ENCODE measurements around the gene TAF4.
A peak's percentile ranks its signal among the peaks of the same experiment; 100 is the strongest.

TAF4 gene

GRCh38 chr20:61997891-61998290 is 67.8 kb downstream of the TAF4 start:
- no peak for DNase-seq

GRCh38 chr20:61997372-61997771 is 68.3 kb downstream of the TAF4 start:
- no peak for DNase-seq

GRCh38 chr20:61994546-61994945 is 71.1 kb downstream of the TAF4 start:
- no peak for DNase-seq

- DNase-seq: no peak
These were observed 72.6 kb downstream of the TAF4 start for GRCh38 chr20:61993058-61993457.

GRCh38 chr20:61991476-61991875 is 74.2 kb downstream of the TAF4 start:
- DNase-seq: no peak

GRCh38 chr20:61990484-61990883 is 75.2 kb downstream of the TAF4 start:
- no peak for DNase-seq

GRCh38 chr20:61989741-61990140 is 75.9 kb downstream of the TAF4 start:
- peak; percentile 37 for DNase-seq

GRCh38 chr20:61988665-61989064 is 77.0 kb downstream of the TAF4 start:
- DNase-seq: no peak

- no peak for DNase-seq
These were observed 78.8 kb downstream of the TAF4 start for GRCh38 chr20:61986762-61987321.

- no peak for DNase-seq
These were observed 80.6 kb downstream of the TAF4 start for GRCh38 chr20:61985096-61985495.

GRCh38 chr20:61984431-61984830 is 81.2 kb downstream of the TAF4 start:
- DNase-seq: peak; percentile 7

- no peak for DNase-seq
These were observed 81.7 kb downstream of the TAF4 start for GRCh38 chr20:61983965-61984364.

- DNase-seq: no peak
These were observed 82.7 kb downstream of the TAF4 start for GRCh38 chr20:61982951-61983315.

GRCh38 chr20:61982191-61982950 is 83.3 kb downstream of the TAF4 start:
- peak; percentile 18 for DNase-seq

GRCh38 chr20:61981691-61982090 is 84.0 kb downstream of the TAF4 start:
- DNase-seq: peak; percentile 18

- peak; percentile 18 for DNase-seq
These were observed 84.8 kb downstream of the TAF4 start for GRCh38 chr20:61980647-61981583.

GRCh38 chr20:61979701-61980635 is 85.7 kb downstream of the TAF4 start:
- no peak for DNase-seq

- DNase-seq: no peak
These were observed 86.6 kb downstream of the TAF4 start for GRCh38 chr20:61979090-61979489.

- no peak for DNase-seq
These were observed 87.2 kb downstream of the TAF4 start for GRCh38 chr20:61978491-61978890.

GRCh38 chr20:61977419-61977786 is 88.3 kb downstream of the TAF4 start:
- DNase-seq: no peak

- no peak for DNase-seq
These were observed 88.8 kb downstream of the TAF4 start for GRCh38 chr20:61976644-61977418.

GRCh38 chr20:61976263-61976643 is 89.4 kb downstream of the TAF4 start:
- DNase-seq: no peak

Measured in CD4-positive, alpha-beta T cell treated with Interferon gamma for 1 hour (primary cell).